GM12892 (cell line): Measurements from ENCODE around the gene DRICH1.
"Not testable (repeated sequence)": the region's sequence is repeated elsewhere in the genome, so short reads cannot be mapped to it uniquely, and the experiment has no call there.

ENCODE experiments used
- DNase-seq: peaks from one replicate; pipeline ENCODE4 v3.0.0; 2011; ENCODE audit not compliant: insufficient read length
- FAIRE-seq: peaks from 2 replicates; lab custom pipeline; 2011; peaks lifted over from hg19 to GRCh38; lab: Jason Lieb, UNC
- POLR2A ChIP-seq: IDR thresholded peaks from 2 replicates; pipeline ENCODE4 v1.6.1; 2011; ENCODE audit warnings: low read depth, low read length, control low read depth
- POLR2AphosphoS5 ChIP-seq: IDR thresholded peaks from 2 replicates; pipeline ENCODE4 v1.6.1; 2011; ENCODE audit warnings: low read depth, low read length, control low read depth
- TAF1 ChIP-seq: IDR thresholded peaks from 2 replicates; pipeline ENCODE4 v1.6.1; 2011; ENCODE audit warnings: low read depth, mild to moderate bottlenecking, control low read depth, low read length, borderline replicate concordance

The DRICH1 gene

DNA sequence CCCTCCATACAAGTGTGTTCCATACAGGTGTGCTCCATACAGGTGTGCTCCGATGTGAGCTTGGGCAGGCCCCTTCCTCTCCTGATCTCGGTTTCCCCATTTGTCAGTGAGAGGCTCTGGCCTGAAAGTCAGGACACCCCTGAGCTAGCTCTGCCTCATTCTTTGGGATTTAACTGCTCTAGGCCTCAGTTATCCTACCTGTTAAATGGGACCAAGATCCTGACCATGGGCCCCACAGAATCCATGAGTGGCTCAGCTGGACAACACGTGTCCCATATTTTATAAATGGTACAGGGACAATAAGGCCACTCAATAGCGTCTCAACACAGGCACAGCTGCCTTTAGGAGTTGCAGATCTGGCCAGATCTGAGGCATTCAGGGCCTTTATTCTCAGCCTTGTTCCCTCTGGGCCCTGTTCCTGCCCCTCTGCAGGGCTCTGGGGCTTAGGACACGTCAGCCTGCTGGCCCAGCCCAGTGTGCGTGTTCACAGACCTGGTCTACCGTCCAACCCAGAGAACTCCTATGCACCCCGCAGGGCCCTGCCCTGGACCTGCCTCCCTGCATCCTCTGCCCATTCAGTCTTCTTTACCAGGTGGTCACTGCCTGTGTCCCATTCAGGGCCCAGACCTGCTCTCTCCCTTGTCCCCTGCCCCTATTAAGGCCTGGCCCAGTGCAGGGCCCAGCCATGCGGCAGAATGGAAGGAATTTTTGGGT, 33.2 kb downstream of the DRICH1 start:
- no peak for FAIRE-seq
- TF ChIP-seq POLR2AphosphoS5 (no peak), TAF1 (no peak), POLR2A (no peak)

GRCh38 chr22:23597576-23598268, 34.4 kb downstream of the DRICH1 start:
- FAIRE-seq = peak; percentile 94
- not testable (repeated sequence) for DNase-seq

More for the DNA sequence above, 33.2 kb downstream of the DRICH1 start:
- DNase-seq = no peak

GRCh38 chr22:23595904-23596303, 36.2 kb downstream of the DRICH1 start:
- not testable (repeated sequence) for DNase-seq
- peak; percentile 36 for FAIRE-seq

GRCh38 chr22:23591846-23592245, 40.3 kb downstream of the DRICH1 start:
- DNase-seq (no peak), FAIRE-seq (no peak)
- TF ChIP-seq POLR2A (no peak), POLR2AphosphoS5 (no peak), TAF1 (no peak)

DNA sequence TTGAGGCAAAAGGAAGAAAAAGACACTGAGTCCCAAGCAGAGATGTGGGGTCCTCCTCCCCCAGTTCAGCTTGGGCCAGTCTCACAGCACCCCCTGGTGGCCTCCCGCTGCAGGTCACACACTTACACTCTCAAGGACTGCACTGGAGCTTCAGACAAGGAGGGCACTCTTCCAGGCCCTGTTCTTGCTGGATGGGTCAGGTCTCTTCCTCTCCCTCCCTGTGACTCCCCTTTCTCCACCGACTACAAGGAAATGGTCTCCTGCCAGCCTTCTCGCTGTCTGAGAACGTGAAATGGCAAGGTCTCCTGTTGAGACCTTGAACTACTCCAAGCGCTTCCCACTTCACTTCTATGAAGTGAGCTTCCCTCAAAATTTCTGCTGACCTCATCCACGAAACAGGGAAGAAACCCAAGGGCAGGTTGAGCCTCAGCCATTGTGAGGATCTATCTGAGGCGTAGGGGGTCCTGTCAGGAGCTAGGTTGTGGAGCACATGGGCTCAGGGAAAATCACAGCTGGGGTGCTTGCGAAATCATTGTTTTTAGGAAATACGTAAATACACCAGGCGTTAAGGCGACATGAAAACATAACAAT, 40.8 kb downstream of the DRICH1 start:
- peak; percentile 89 for FAIRE-seq
- no peak for DNase-seq
- TF ChIP-seq POLR2A = no peak
- TF ChIP-seq POLR2AphosphoS5 = no peak
- no peak for TF ChIP-seq TAF1

DNA sequence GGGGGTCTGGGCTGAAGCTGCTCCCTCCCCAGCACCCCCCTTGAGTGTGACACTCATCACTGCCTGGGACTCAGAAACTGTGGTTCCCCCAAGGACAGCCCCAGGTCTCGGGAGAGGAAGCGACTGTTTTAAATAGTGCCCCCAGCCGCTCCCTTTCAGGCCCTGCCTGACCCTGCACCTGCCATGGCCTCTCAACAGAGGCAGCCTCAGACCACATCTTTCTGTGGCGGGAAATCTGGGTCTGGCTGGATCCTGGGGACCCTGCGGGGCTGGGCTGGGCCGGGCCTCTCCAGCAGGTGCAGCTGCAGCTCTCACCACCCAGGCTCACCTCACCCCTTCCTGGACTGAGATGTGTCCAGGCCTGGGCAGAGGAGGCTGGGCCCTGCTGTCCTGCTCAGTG, 48.3 kb downstream of the DRICH1 start:
- no peak for TF ChIP-seq POLR2AphosphoS5
- no peak for TF ChIP-seq TAF1
- TF ChIP-seq POLR2A = no peak
- no peak for FAIRE-seq
- no peak for DNase-seq

GRCh38 chr22:23583153-23583552, 49.0 kb downstream of the DRICH1 start:
- DNase-seq (no peak), FAIRE-seq (no peak)
- TF ChIP-seq TAF1 (no peak), POLR2AphosphoS5 (no peak), POLR2A (no peak)

DNA sequence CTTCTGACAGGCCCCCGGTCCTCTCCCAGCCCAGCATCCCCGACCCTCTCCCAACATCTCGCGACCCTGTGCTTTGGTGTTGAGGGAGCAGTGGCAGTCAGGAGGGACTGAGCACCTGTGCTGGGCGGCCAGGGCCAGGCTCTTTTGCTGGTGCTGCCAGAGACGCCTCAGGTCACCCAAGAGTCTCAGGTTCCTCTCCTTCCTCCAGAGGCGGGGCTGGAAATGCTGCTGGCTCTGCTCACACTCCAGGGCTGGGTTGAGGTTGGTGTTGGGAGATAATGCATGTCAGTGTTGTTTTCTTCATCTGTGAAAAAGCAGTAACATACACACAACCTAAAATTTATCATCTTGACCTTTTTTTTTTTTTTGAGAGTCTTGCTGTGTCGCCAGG, 50.9 kb downstream of the DRICH1 start:
- TF ChIP-seq POLR2AphosphoS5 (no peak), TAF1 (no peak), POLR2A (no peak)
- DNase-seq (no peak), FAIRE-seq (no peak)

DNA sequence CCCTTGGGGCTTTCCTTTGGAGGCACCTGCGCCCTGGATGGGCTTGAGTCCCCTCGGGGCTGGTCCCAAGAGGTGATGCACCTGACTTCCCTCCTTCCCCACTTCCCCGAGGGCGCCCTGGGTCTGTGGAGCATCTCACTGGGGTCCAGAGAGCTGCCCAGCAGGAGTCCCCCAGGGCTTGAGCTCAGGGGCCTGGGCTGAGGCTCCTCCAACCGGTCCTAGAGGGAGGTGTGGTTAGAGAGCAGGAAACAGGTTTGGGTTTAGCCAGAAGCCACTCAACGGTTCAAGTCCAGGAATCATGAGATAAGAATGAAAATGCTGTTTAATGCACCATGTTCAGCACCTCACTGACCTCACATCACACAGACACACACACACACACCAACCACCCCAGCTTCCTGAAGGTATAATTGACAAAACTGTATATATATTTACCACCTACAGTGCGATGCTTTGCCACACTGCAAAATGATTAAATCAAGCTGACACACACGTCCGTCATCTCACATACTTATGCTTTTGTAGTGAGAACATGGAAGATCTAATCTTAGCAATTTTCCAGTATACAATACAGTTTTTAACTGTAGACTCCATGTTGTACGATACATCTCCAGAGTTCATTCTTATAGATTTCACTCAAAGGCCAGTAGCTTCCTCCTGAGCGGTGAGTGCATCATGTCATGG, 51.4 kb downstream of the DRICH1 start:
- DNase-seq (no peak), FAIRE-seq (no peak)
- no peak for TF ChIP-seq POLR2A

DNA sequence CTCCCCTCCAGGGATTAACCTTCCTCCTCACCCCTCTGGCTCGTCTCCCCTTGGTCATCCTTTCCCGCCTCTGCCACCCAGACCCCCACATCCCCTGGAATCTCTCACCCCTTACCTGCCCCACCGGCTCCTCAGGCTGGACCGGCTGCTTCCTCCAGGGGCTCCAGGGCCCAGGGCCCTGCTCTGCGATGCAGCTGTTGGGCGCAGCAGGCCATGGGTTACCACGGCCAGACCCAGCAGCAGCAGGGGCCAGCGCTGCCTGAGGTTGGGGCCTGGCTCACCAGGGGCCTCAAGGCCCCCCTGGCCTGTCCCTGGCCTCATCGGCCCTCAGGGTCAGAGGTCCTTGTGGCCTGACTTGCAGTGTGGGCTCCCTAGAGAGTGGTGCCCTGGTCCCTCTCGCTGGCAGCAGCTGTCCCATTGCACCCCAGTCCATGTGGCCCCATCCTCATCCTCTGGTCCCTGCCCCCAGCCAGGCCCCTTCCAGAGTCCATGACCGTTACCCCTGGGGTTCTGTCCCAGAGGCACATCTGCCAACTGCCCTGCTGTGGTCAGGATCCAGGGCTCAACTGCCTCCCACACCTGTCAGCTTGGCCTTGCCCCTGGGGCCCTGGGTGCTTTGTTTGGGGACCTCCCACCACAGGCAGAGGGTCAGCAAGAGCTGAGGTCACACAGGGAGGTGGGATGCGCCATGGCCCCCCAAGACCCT, 52.1 kb downstream of the DRICH1 start, which contains the start of gene IGLL1:
IGLL1 (minus strand) TSS at position 421 of the 706 bp plus-strand sequence; CDS start at position 321, 100 bp downstream.
- FAIRE-seq = no peak
- DNase-seq = no peak
- TF ChIP-seq TAF1 (no peak), POLR2A (no peak), POLR2AphosphoS5 (no peak)

GRCh38 chr22:23579280-23579679, 52.8 kb downstream of the DRICH1 start:
- FAIRE-seq (no peak), DNase-seq (no peak)
- no peak for TF ChIP-seq TAF1
- no peak for TF ChIP-seq POLR2A
- TF ChIP-seq POLR2AphosphoS5 = no peak
